Sciatic nerve (tissue), 2 donors: ENCODE data around the gene WBP4. TPM values are rescaled to one million over a fixed set of nuclear protein-coding genes. Genes with fewer than 3 reads are reported as not detected.
A peak's percentile ranks its signal among the peaks of the same experiment; 100 is the strongest.
"Not testable (repeated sequence)": the region's sequence is repeated elsewhere in the genome, so short reads cannot be mapped to it uniquely, and the experiment has no call there.

Experiments used
- ATAC-seq: fragments of 200-7000 bp; cut with Tn5 transposase; one replicate; pipeline ENCODE4 v1.9.1; 2020; ENCODE audit warnings: mild to moderate bottlenecking, moderate library complexity
- DNase-seq: peaks from one replicate; pipeline ENCODE4 v3.0.0-alpha.2; 2020; ENCODE audit warnings: low spot score
- intact Hi-C: fragments of 100-400 bp; cut with DNase I; formaldehyde crosslinking; loops from one replicate; pipeline ENCODE4 v1.14.2; 2022
- total RNA-seq: library from RNA; stranded (reverse); fragmentation: NEBNext Ultra II Directional; extraction: Animal tissue kit (Norgen Biotek cat#: 25700); gene quantifications from one replicate; pipeline ENCODE4 v1.2.1, GENCODE V29; 2021
- donor health status: DM: no; HTN: no; CAD: no.
- donor health status: DM: no; HTN: no; CAD: no.

Gene WBP4
- total RNA-seq, 1 donor from 2014 or later, result 17.1 TPM

- intact Hi-C loops, result no loop called here
- DNase-seq (no peak), ATAC-seq (no peak)
Measured at GRCh38 chr13:41040584-41041334, 20.6 kb upstream of the WBP4 start.

- intact Hi-C loops, ATAC-seq, DNase-seq: not testable (repeated sequence)
Measured at GRCh38 chr13:41042419-41042818, 18.9 kb upstream of the WBP4 start.

- ATAC-seq (no peak), DNase-seq (no peak)
- intact Hi-C loops, result no loop called here
Measured at GRCh38 chr13:41048640-41049039, 12.7 kb upstream of the WBP4 start.

- DNase-seq (no peak), ATAC-seq (no peak)
- intact Hi-C loops, result no loop called here
Measured at GRCh38 chr13:41049480-41050440, 11.5 kb upstream of the WBP4 start.

GRCh38 chr13:41052441-41052840 lies 8.9 kb upstream of the WBP4 start:
- intact Hi-C loops, result no loop called here
- ATAC-seq, result no peak
- DNase-seq, result no peak

- no peak for DNase-seq
- peak; percentile 82 for ATAC-seq
Measured at GRCh38 chr13:41053384-41053826, 7.9 kb upstream of the WBP4 start.

GRCh38 chr13:41054212-41054877 lies 7.0 kb upstream of the WBP4 start:
- ATAC-seq (peak; percentile 62), DNase-seq (no peak)

More at GRCh38 chr13:41053384-41053826, 7.9 kb upstream of the WBP4 start:
- intact Hi-C loops, result no loop called here

GRCh38 chr13:41054919-41055619 lies 6.2 kb upstream of the WBP4 start:
- DNase-seq (no peak), ATAC-seq (no peak)
- intact Hi-C loops, result no loop called here

More at GRCh38 chr13:41054212-41054877, 7.0 kb upstream of the WBP4 start:
- intact Hi-C loops, result no loop called here

- DNase-seq (no peak), ATAC-seq (no peak)
- intact Hi-C loops, result no loop called here
Measured at GRCh38 chr13:41056194-41056593, 5.1 kb upstream of the WBP4 start.

- intact Hi-C loops, result no loop called here
- ATAC-seq, result no peak
Measured at GRCh38 chr13:41056826-41057711, 4.2 kb upstream of the WBP4 start.

GRCh38 chr13:41058295-41059070 lies 2.8 kb upstream of the WBP4 start:
- intact Hi-C loops, result no loop called here
- no peak for DNase-seq
- no peak for ATAC-seq

More at GRCh38 chr13:41056826-41057711, 4.2 kb upstream of the WBP4 start:
- no peak for DNase-seq

GRCh38 chr13:41059456-41060081 lies 1.7 kb upstream of the WBP4 start:
- intact Hi-C loops, result loop anchor here (10.0 kb wide), 1 partner anchor 285 kb away; the partner anchor contains the start of gene MRPS31
- ATAC-seq (no peak), DNase-seq (no peak)

- DNase-seq (peak; percentile 91), ATAC-seq (peak; percentile 70)
- intact Hi-C loops, result loop anchor here (10.0 kb wide), 1 partner anchor 285 kb away; the partner anchor contains the start of gene MRPS31
Measured at GRCh38 chr13:41060082-41060723, 1.1 kb upstream of the WBP4 start.

GRCh38 chr13:41060724-41061074 lies 610 bp upstream of the WBP4 start:
- intact Hi-C loops, result loop anchor here (10.0 kb wide), 1 partner anchor 286 kb away; the partner anchor contains the start of gene MRPS31
- peak; percentile 92 for DNase-seq
- peak; percentile 69 for ATAC-seq

- peak; percentile 73 for ATAC-seq
- no peak for DNase-seq
- intact Hi-C loops, result loop anchor here (10.0 kb wide), 1 partner anchor 287 kb away; the partner anchor contains the start of gene MRPS31
Measured at GRCh38 chr13:41061914-41062837, 867 bp downstream of the WBP4 start.
